GM19193 (cell line): ENCODE results near the gene VIPR1.
A peak's percentile ranks its signal among the peaks of the same experiment; 100 is the strongest.

Experiments
- POLR2A ChIP-seq: IDR thresholded peaks from 4 replicates; pipeline ENCODE4 v1.6.1; 2011; ENCODE audit not compliant: insufficient read depth, insufficient read length; ENCODE audit errors: extremely low read depth

The VIPR1 gene

DNA sequence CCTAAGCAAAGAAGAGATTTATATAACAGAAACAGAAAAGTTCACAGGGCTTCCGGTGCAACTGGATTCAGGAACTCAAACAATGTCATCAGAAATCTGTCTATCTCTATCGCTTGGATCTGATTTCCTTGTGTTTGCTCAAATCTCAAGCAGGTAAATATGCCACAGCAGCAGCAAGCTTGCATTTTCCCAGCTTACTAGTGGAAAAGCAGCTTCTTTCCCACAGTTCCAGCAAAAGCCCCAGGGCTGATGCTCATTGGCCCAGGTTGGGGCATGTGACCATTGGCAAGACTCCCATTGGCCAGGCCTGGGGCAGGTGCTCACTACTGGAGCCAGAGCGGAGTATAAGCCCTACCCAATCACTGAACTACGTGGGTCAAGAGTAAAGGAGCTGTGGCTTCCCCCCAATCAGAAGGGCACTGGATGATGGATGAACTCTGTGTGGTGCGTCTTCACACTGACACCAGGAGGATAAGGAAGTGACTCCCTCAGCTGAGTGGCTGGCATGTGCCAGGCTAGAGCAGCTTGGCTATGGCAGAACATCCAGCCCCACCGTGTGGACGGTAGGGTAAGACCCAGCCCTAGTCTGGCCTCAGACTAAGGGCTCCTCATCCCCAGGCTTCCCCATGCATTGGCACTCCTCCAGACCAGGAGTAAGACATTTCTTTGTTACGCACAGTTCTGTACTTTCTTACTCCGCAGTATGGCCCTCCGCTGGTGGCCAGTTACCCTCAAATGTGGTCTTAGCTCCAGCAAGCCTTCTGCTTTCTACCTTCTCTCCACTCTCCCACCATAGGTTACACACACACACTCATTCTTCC, 13.1 kb upstream of the VIPR1 start:
- TF ChIP-seq POLR2A, result no peak

DNA sequence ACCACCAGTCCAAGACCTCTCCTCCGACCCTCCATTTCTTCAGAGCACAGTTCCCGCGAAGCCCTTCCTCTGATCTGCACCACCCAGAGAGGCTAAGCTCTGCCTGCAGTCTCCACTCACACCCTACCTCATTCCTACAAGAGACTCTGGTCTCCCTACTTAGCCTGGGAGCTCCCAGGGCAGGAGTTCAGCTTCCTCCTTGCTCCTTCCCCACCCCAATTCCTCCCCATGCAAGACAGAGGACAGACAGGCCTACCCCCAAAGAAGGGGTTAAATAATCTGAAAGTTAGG, 12.6 kb upstream of the VIPR1 start:
- no peak for TF ChIP-seq POLR2A

DNA sequence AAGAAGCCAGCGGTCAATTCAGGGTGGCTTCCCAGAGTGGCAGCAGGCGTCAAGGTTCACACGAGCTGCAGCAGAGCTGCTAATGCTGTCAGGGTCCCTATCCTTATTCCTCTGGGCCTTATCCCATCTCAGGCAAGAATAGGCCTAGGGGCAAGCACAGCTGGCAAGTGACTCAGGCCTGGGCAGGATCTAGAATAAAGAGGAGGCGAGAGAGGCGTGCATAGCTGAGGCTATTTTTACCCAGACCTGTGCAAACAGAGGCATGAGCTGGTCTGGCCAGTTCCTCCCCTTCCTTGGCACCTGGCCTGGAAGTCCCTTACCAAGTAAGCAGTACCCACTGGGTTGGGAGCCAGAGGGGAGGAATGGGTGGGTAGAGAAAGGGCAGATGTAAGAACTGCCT, 12.2 kb upstream of the VIPR1 start:
- peak; percentile 25 for TF ChIP-seq POLR2A

DNA sequence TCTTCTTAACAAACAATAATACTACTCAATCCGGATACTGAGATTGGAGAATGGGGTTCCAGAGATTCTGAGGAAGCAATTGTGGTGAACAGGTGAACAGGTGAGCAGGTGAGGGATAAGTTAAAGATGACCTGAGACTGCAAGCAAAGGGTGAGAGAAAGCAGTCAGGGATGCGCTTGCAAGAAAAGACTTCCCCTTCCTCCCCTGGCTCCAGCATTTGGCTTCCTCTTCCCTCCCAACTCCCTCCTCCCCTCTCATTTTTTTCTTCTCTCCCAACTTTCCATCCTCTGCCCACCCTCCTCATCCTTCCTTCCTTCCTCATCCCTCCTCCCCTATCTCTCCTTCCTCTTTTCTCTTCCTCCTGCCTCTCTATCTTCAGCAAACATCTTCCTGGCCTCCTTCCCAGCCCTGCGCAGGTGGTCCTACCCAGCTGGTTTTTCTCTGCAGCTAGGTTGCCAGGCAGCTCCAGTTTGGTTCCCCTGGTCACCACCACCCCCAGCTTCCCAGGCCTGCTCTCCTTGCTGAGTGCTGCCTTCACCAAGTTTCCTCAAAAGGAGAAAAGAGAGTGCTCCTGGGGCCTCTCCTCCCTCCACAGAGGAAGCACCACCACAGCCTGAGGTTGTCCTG, 10.4 kb upstream of the VIPR1 start:
- no peak for TF ChIP-seq POLR2A

DNA sequence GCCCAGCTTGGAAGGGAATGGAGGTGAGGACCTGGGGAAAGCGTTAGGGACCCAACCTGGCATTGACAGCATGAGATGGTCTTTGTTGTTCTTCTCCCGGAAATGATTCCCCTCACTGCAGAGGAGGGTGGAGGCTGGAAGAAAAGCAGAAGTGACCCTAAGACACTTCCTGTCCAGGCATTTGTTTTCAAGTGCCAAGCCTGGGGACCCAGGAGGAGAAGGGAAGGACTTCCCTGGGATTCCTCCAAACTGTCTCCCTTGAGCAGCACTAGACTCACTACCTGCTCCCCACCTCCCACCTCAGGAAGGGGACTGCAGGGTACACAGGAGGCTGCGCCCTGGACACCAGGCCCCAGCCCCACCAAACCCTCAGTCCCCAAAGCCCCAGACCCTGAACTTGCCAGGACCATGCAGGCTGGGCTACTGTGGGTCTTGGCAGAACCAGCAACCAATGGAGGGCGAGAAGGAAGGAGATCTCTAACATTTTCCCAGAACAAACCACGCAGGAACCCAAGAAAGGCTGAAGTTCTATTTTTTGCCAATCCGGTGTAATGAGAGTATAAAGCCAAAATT, 9.8 kb upstream of the VIPR1 start:
- no peak for TF ChIP-seq POLR2A

DNA sequence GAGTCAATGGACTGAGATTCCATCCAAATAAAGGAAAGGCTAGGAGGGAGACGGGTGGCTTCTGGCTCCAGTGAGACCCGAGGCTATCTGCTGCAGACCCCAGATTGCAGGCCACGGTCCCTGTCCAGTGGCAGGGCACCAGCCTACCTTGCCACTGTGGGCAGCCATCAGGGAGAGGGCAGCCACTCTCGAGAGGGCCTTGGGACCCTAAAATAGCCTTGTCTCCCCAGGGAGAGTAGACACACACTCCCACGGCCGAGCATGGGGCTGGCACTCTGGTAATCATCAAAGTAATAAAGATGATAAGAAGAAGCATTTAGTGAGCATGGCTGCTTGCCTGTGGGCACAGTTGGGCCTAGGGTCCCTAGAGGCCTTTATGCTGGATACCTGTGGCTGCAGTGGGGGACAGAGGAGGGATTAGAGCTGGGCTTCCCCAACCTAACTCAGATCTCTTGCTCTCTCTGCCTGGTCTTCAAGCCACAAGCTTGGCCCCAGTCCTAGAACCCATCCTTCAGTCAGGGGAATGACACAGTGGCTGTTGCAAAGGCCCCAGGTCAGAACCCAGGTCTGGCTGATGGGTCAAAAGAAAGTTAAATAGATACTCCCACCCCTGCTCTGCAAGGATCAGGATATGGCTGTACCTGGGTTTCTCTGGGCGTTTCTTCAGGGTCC, 9.2 kb upstream of the VIPR1 start:
- no peak for TF ChIP-seq POLR2A

DNA sequence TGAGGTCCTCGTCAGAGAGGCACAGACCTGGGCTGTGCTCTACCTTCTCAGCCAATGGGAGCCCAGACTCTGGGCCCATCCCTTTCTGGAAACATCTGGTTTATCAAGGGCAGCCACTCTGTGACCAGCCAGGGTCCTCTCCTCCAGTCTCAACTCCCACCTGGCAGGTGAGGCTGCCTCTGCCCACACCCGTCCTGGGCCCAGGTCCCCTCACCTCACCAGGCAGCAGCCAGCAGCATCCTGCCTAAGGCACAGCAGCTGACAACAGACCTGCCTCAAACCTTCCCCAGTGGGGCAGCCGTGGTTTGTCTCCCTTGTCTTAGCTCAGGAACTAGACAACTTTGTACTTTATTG, 8.7 kb upstream of the VIPR1 start:
- no peak for TF ChIP-seq POLR2A

DNA sequence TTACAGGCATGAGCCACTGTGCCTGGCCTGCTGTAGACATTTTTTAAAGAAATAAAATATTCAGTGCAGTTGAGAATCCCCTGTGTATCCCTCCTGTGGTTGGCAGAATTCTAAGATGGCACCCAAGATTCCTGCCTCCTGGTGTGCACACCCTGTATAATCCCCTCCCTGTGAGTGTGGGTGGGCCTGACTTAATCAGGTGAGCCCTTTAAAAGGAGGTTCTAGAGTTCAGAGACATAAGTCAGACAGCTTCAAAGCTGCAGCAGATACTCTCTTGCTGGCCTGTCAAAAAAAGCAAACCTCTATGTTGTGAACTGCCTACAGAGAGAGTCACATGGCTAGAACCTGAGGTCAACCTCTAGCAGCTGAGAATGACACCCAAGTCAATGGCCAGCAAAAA, 7.0 kb upstream of the VIPR1 start:
- TF ChIP-seq POLR2A, result no peak

DNA sequence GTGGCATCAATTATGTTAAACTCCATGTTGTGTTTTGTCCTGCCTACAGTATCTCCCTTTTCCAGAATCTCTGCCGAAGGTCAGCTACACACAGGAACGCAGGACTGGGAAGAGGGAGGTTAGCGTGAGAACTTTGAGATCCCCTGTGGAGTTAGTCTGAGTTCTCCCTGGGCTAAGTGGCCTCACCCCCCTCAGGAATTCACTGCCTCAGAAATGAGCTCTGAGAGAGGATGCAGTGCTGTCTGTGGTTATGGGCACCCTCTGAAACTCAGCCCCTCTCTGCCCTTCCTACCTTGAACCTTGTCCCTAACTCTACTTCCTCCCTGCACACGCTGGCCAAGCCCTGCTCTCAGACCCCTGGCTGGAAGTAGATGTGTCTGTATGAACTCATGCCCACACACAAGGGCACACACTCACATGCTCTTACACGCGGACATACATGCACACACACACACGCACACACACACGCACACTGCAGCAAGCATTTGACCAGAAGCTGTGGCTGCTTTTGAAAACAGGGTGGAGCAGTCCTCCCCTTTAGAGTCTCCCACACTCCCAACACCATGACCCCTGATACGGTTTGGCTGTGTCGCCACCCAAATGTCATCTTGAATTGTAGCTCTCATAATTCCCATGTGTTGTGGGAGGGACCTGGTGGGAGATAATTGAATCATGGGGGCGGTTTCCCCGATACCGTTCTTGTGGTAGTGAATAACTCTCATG, 5.3 kb upstream of the VIPR1 start:
- TF ChIP-seq POLR2A, result no peak

DNA sequence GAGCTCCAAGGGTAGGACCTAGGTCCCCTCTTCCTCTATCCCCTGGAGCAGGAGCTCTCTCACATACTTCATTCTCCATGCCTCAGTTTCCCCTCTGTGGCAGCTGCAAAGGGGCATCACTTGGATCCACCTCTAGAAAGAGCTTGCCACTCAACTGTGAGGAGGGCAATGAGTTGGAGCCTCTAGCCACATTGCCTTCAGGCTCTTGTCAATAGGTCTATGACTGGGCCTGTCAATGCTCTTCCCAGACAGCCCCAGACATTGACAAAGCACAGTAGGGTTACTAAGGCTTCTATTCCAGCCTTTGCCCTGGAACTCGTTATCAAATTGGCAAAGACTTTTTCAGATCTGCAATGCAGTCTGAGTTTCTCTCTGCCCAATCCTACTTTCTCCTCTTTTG, 4.4 kb upstream of the VIPR1 start:
- no peak for TF ChIP-seq POLR2A

DNA sequence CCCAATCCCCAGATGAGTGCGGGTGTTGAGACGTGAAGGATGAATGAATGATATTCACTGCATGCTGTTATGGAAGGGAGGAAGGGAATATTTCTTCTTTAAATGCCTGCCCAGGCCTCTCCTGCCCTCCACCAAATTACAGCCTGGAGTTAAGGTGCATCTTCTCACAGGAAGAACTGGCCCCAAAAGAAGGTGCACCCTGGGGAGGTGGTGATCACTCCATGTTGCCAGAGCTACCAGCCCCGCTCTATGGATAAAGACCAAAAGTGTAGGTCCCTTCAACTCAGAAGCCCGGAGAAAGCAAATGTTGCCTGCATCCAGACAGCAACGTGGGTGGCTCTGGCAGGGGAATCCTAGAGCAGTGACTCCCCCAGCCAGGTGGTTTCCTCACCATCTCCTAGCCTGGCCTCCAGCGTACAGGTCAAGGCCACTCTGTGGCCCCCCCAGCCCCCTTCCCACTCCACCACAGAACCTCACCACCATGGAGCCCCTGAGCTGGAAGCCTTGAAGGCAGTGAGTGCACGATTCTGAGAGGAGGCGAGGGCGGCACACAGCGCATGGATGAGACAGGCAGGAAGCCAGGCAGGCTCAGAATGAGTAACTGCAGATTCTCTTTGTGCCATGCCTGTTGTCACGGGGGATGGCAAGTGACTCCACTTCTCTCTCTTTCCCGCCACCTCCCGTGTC, 3.5 kb upstream of the VIPR1 start:
- no peak for TF ChIP-seq POLR2A

DNA sequence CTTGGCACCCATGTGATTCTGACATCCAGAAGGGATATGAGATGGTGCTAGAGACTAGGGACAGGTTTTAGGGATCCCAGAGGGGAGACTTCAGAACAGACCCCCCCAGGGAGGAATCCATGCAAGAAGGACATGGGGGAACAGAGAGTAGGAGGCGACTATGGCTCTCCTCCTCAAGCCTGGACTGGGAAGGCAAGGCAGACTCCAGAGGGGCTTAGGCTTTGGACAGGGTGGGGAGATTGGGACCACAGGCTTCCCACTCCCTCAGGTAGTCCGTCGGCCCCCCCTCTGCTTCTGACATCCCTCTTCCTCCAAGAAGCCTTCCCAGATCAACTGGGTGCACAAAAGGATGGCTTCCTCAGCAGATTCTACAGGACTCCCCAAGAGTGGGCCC, 3.0 kb upstream of the VIPR1 start:
- TF ChIP-seq POLR2A, result no peak

DNA sequence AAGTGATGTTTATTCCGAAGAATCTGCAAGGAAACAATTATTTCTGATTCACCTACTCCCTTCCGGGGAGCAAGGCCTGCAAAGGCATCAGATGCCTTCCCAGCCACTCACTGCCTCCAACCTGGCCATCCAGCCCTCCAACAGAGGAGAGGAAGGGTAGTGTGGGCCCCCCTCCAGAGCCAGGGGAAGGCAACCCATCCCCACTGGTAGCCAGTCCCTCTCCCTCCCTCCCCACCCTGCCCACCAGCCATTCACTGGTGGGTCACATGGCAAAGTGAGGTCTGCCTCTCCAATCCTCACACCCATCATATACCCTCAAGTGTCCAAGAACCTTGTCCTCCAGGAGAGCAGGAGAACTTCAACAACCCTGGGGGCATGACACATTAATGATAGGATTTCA, 2.4 kb upstream of the VIPR1 start:
- TF ChIP-seq POLR2A, result no peak

DNA sequence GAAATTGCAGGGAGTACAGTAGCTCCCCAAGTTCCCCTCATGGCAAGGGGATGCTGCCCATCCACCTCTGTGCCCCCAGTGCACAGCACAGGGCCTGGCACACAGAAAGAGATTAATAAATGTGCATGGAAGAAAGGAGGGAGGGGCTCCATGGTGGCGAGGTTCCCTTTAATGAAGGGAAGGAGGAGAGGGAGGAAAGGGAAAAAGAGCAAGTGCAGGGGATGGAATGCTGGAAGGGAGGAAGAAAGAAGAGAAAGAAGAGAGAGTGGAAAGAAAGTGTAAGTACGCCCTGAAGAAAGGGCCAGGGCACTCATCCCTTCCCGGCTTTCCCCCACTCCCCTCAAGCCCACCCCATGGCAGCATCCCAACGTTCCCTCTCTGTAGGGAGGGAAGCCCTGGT, 1.5 kb upstream of the VIPR1 start:
- TF ChIP-seq POLR2A, result no peak

DNA sequence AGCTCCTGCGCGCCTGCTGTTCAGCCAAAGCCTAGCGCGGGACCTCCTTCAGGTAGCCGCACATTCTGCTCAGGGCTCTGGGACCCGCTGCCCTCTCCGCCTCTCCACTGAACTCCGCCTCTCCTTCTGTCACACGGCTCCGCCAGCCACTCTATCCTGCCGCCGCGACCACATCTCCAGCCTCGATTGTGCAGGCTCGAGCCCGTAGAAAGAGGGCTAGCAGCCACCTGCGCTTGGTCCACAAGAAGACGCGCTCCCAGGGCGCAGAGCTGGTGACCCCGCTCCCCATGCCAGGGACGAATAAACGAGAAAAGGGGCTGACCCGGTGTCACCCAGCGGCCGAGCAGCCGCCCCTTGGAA, 1.1 kb upstream of the VIPR1 start:
- no peak for TF ChIP-seq POLR2A

DNA sequence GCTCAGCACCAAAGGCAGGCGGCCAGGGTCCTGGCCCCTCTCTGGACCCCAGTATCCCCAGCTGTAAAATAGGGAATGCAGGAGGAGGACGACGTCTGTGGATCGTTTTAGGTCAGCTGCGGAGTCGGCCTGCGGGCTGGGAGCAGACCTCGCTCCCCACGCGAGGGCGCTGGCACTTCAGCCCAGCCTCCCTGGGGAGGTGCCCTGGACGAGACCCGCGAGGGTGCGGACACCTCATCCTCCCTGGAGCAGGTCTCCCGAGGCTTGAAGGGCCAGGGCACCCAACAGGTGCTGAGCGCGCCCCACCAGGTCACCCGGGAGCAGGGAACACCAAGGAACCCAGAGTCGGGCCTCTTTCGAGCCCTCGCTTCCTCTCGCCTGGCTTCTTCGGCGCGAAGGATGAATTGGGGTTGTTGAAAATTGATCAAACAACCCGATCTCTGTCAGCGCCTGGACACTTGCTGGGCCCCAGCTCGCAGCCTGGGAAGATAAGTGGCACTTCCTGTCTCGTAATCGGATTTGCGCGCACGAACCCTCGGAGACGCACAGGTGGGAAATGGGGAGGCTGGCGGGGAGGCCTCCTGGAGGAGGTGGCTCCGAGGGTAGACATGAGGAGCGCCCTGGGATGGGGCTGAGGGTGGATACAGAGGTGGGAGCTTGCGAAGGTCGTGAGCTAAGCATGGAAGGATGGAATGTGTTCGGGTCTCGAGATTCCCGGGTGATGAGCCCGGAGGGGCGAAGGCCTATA, 588 bp upstream of the VIPR1 start:
- TF ChIP-seq POLR2A, result no peak
